Fibroblast of lung (primary cell): ENCODE data around the gene LRRC46. TPM values are rescaled to one million over a fixed set of nuclear protein-coding genes. Genes with fewer than 3 reads are reported as not detected.

ENCODE experiments used
- DNase-seq, 2 donors: peaks; one replicate each; pipeline versions ENCODE4 v3.0.0 to v3.0.0-alpha.2; 2010; ENCODE audit warnings: low read depth in 2 of 2
- H2AFZ ChIP-seq: 2 replicates; pipeline ENCODE4 v1.5.1; 2012; ENCODE audit warnings: low read length, control low read depth, inconsistent platforms
- H3K27ac ChIP-seq: 2 replicates; pipeline ENCODE4 v1.5.1; 2011; ENCODE audit warnings: low read length, control low read depth; ENCODE audit not compliant: insufficient read depth
- H3K27me3 ChIP-seq: 2 replicates; pipeline ENCODE4 v1.5.1; 2011; ENCODE audit warnings: mild to moderate bottlenecking, low read length; ENCODE audit not compliant: control insufficient read depth, insufficient read depth
- H3K36me3 ChIP-seq: 2 replicates; pipeline ENCODE4 v1.5.1; 2011; ENCODE audit warnings: low read length; ENCODE audit not compliant: control insufficient read depth, insufficient read depth
- H3K4me1 ChIP-seq: 2 replicates; pipeline ENCODE4 v1.5.1; 2011; ENCODE audit warnings: low read length; ENCODE audit not compliant: control insufficient read depth, insufficient read depth; ENCODE audit errors: extremely low read depth
- H3K4me2 ChIP-seq: 2 replicates; pipeline ENCODE4 v1.5.1; 2011; ENCODE audit warnings: low read length, control low read depth; ENCODE audit not compliant: insufficient read depth; ENCODE audit errors: extremely low read depth
- H3K4me3 ChIP-seq, 4 experiments: fragments of 200-600 bp in 1 of 4; sonication (generic) in 1 of 4; replicated peaks in 1 of 4; 2 replicates each; pipeline ENCODE4 v1.5.1; 2011 to 2016; ENCODE audit warnings: low read length in 4 of 4, low read depth in 3 of 4, mild to moderate bottlenecking in 3 of 4, control low read depth in 2 of 4, inconsistent platforms in 1 of 4, mixed read lengths in 1 of 4; ENCODE audit not compliant: insufficient read depth in 1 of 4; ENCODE audit errors: control extremely low read depth in 1 of 4
- H3K79me2 ChIP-seq: 2 replicates; pipeline ENCODE4 v1.5.1; 2012; ENCODE audit warnings: mild to moderate bottlenecking, low read length, inconsistent platforms; ENCODE audit not compliant: control insufficient read depth, insufficient read depth
- H3K9ac ChIP-seq: 2 replicates; pipeline ENCODE4 v1.5.1; 2011; ENCODE audit warnings: mild to moderate bottlenecking, low read length, control low read depth; ENCODE audit not compliant: insufficient read depth
- H3K9me3 ChIP-seq: 2 replicates; pipeline ENCODE4 v1.5.1; 2012; ENCODE audit warnings: low read depth, low read length; ENCODE audit not compliant: control insufficient read depth, insufficient read depth
- H4K20me1 ChIP-seq: 2 replicates; pipeline ENCODE4 v1.5.1; 2011; ENCODE audit warnings: low read length; ENCODE audit not compliant: control insufficient read depth, insufficient read depth; ENCODE audit errors: extremely low read depth
- CTCF ChIP-seq, 2 donors: IDR thresholded peaks in 1 of 2; conservative IDR thresholded peaks in 1 of 2; 1 replicate in 1 of 2; 2 replicates in 1 of 2; pipeline ENCODE4 v1.5.1; 2011 to 2012; ENCODE audit warnings: low read length in 2 of 2, control low read depth in 1 of 2, inconsistent platforms in 1 of 2, low read depth in 1 of 2, mild to moderate bottlenecking in 1 of 2
- EZH2 ChIP-seq: IDR thresholded peaks from 2 replicates; pipeline ENCODE4 v1.5.1; 2012; ENCODE audit warnings: low read length, control low read depth, mild to moderate bottlenecking; ENCODE audit errors: missing control alignments
- polyA minus RNA-seq: library from RNA; depleted of rRNA, polyadenylated mRNA; stranded (reverse); fragments of >200 nt; gene quantifications from 2 replicates; pipeline ENCODE4 v1.2.3, GENCODE V29; 2011; ENCODE audit warnings: low replicate concordance
- polyA plus RNA-seq, 2 donors: library from polyadenylated mRNA; depleted of rRNA in 1 of 2; stranded (reverse) in 1 of 2; unstranded in 1 of 2; fragments of >200 nt; gene quantifications; 2 replicates each; pipeline ENCODE4 v1.2.1, GENCODE V29; 2011 to 2012; ENCODE audit warnings: missing spikeins in 1 of 2
- total RNA-seq: library from RNA; depleted of rRNA; stranded (reverse); fragments of >200 nt; gene quantifications from 2 replicates; pipeline ENCODE4 v1.2.1, GENCODE V29; 2014

The LRRC46 gene
- total RNA-seq (under 0.01 TPM in 2 replicates), polyA plus RNA-seq (0.19 and 0.93 TPM in 2 replicates), polyA minus RNA-seq (2.1 TPM in 1 of 2 replicates, not detected in the other)
- 0.41 and 1.1 TPM in 2 replicates for polyA plus RNA-seq (2012)

GRCh38 chr17:47831003-47831933, at the start of gene LRRC46, which contains the start of gene MRPL10:
Gene LRRC46, plus strand, starts transcription at chr17:47831670. Its CDS starts 320 bp downstream, at chr17:47831990.
Gene MRPL10, minus strand, starts transcription at chr17:47831541. Its CDS starts 30 bp downstream, at chr17:47831511.
- DNase-seq: peak; percentile 90 to 92
- Histone ChIP-seq H3K4me1 (peaks cover 10% of the 10 kb centered on the region), H3K36me3 (peaks cover 9% of the 10 kb centered on the region), H3K4me2 (peak within 1 kb of the TSS; percentile 96), H3K27ac (peak within 1 kb of the TSS; percentile 92), H2AFZ (peak within 1 kb of the TSS; percentile 99), H3K9ac (peak within 1 kb of the TSS; percentile 91), H3K27me3 (no peaks in the 10 kb centered on the region), H3K4me3 (peak within 1 kb of the TSS; percentile 82 to 99 (median 97)), H4K20me1 (no peaks in the 10 kb centered on the region), H3K9me3 (no peaks in the 10 kb centered on the region), H3K79me2 (peaks cover 18% of the 10 kb centered on the region)
- TF ChIP-seq EZH2 (no peak), CTCF (conservative IDR thresholded peaks at IDR 0.05 in 1 of 2, IDR thresholded peaks at IDR 0.05 in 1 of 2; ENCODE audit: low read depth in 1 of 2, low read length in 2 of 2) (peak; percentile 27 to 42)

GRCh38 chr17:47785538-47786123, 45.8 kb upstream of the LRRC46 start:
- peak; percentile 20 to 27 for DNase-seq
- Histone ChIP-seq H3K27me3 (peaks cover 12% of the 10 kb centered on the region), H3K4me2 (no peak overlapping the region), H2AFZ (no peak overlapping the region), H3K9ac (no peak overlapping the region), H3K36me3 (no peaks in the 10 kb centered on the region), H3K4me1 (no peaks in the 10 kb centered on the region), H3K79me2 (no peaks in the 10 kb centered on the region), H4K20me1 (no peaks in the 10 kb centered on the region), H3K9me3 (no peaks in the 10 kb centered on the region), H3K4me3 (no peak overlapping the region), H3K27ac (no peak overlapping the region)
- TF ChIP-seq EZH2: no peak
- TF ChIP-seq CTCF (conservative IDR thresholded peaks at IDR 0.05 in 1 of 2, IDR thresholded peaks at IDR 0.05 in 1 of 2; ENCODE audit: low read depth in 1 of 2, low read length in 2 of 2): no peak
